GM12872 (cell line): Measurements from ENCODE around the gene DEGS1.

ENCODE experiments used
- CTCF ChIP-seq: IDR thresholded peaks from 3 replicates; pipeline ENCODE4 v1.5.1; 2011; ENCODE audit warnings: low read depth, mild to moderate bottlenecking, low read length, moderate library complexity; ENCODE audit not compliant: insufficient read depth

DEGS1 gene

GRCh38 chr1:224238212-224238611, 55.2 kb downstream of the DEGS1 start:
- no peak for TF ChIP-seq CTCF

GRCh38 chr1:224238756-224239155, 55.7 kb downstream of the DEGS1 start:
- TF ChIP-seq CTCF: no peak
